PFSK-1 (cell line): ENCODE data around the gene VWA3A.

Experiments
- FOXP2 ChIP-seq: optimal IDR thresholded peaks from 2 replicates; pipeline ENCODE3; 2011; ENCODE audit warnings: borderline replicate concordance, control low read depth, inconsistent platforms; ENCODE audit not compliant: insufficient read depth; ENCODE audit errors: extremely low read length, extremely low read depth
- POLR2AphosphoS5 ChIP-seq: IDR thresholded peaks from 2 replicates; pipeline ENCODE4 v1.6.1; 2012; ENCODE audit warnings: low read depth, mild to moderate bottlenecking, control low read depth, low read length, moderate library complexity
- SIN3A ChIP-seq: IDR thresholded peaks from 2 replicates; pipeline ENCODE4 v1.6.1; 2012; ENCODE audit warnings: mild to moderate bottlenecking, low read length, moderate library complexity, borderline replicate concordance; ENCODE audit not compliant: insufficient read depth
- TAF1 ChIP-seq: IDR thresholded peaks from 2 replicates; pipeline ENCODE4 v1.6.1; 2012; ENCODE audit warnings: low read length, control low read depth, borderline replicate concordance; ENCODE audit not compliant: insufficient read depth
- TF ChIP-seq, protein P1 (sequence below), 2 experiments: IDR thresholded peaks; 2 replicates each; pipeline versions ENCODE4 v1.6.1 to v1.8.0; 2011 to 2012; ENCODE audit warnings: low read depth in 2 of 2, low read length in 2 of 2, control low read depth in 1 of 2, inconsistent platforms in 1 of 2, mild to moderate bottlenecking in 1 of 2, moderate library complexity in 1 of 2; ENCODE audit not compliant: insufficient read depth in 1 of 2

GRCh38 chr16:22161999-22162655, 69.8 kb downstream of the VWA3A start, which contains the start of gene SDR42E2:
- TF ChIP-seq, protein P1, sequence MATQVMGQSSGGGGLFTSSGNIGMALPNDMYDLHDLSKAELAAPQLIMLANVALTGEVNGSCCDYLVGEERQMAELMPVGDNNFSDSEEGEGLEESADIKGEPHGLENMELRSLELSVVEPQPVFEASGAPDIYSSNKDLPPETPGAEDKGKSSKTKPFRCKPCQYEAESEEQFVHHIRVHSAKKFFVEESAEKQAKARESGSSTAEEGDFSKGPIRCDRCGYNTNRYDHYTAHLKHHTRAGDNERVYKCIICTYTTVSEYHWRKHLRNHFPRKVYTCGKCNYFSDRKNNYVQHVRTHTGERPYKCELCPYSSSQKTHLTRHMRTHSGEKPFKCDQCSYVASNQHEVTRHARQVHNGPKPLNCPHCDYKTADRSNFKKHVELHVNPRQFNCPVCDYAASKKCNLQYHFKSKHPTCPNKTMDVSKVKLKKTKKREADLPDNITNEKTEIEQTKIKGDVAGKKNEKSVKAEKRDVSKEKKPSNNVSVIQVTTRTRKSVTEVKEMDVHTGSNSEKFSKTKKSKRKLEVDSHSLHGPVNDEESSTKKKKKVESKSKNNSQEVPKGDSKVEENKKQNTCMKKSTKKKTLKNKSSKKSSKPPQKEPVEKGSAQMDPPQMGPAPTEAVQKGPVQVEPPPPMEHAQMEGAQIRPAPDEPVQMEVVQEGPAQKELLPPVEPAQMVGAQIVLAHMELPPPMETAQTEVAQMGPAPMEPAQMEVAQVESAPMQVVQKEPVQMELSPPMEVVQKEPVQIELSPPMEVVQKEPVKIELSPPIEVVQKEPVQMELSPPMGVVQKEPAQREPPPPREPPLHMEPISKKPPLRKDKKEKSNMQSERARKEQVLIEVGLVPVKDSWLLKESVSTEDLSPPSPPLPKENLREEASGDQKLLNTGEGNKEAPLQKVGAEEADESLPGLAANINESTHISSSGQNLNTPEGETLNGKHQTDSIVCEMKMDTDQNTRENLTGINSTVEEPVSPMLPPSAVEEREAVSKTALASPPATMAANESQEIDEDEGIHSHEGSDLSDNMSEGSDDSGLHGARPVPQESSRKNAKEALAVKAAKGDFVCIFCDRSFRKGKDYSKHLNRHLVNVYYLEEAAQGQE (IDR thresholded peaks at IDR 0.05; ENCODE audit: insufficient read depth in 1 of 2, low read depth in 2 of 2, low read length in 2 of 2), result no peak
- TF ChIP-seq POLR2AphosphoS5, result no peak
- TF ChIP-seq TAF1, result no peak
- no peak for TF ChIP-seq SIN3A
- no peak for TF ChIP-seq FOXP2
